Right lobe of liver (tissue), 6 donors: ENCODE results near the gene ADH7. TPM values are rescaled to one million over a fixed set of nuclear protein-coding genes. Genes with fewer than 3 reads are reported as not detected.

Experiments used
- ATAC-seq, 4 donors: fragments of 200-7000 bp; cut with Tn5 transposase; one replicate each; pipeline ENCODE4 v1.9.1; 2020; ENCODE audit warnings: mild to moderate bottlenecking in 4 of 4, moderate library complexity in 4 of 4
- DNase-seq, 3 donors: peaks; one replicate each; pipeline ENCODE4 v3.0.0-alpha.2; 2020
- H3K27ac ChIP-seq, 3 donors: fragments of 200-600 bp; one replicate each; pipeline ENCODE4 v1.8.0; 2022
- H3K27me3 ChIP-seq, 2 donors: fragments of 200-600 bp; one replicate each; pipeline ENCODE4 v1.8.0; 2022
- H3K36me3 ChIP-seq, 4 donors: fragments of 200-600 bp; sonication (generic) in 1 of 4; one replicate each; pipeline versions ENCODE4 v1.5.1 to v1.8.0; 2017 to 2022; ENCODE audit warnings: control low read depth in 1 of 4
- H3K4me1 ChIP-seq, 4 donors: fragments of 200-600 bp; sonication (generic) in 1 of 4; one replicate each; pipeline versions ENCODE4 v1.5.1 to v1.8.0; 2017 to 2022; ENCODE audit warnings: control low read depth in 1 of 4
- H3K4me3 ChIP-seq, 3 donors: fragments of 200-600 bp; one replicate each; pipeline ENCODE4 v1.8.0; 2022
- H3K9me3 ChIP-seq, 4 donors: fragments of 200-600 bp; sonication (generic) in 1 of 4; one replicate each; pipeline versions ENCODE4 v1.5.1 to v1.8.0; 2017 to 2022; ENCODE audit warnings: control low read depth in 1 of 4
- POLR2A ChIP-seq: fragments of 450-650 bp; IDR thresholded peaks from one replicate; pipeline ENCODE4 v1.6.1; 2017; ENCODE audit warnings: antibody characterized with exemption, mild to moderate bottlenecking
- WGBS: methylation state at CpG from one replicate; pipeline ENCODE4 v1.1.6; 2018; ENCODE audit warnings: low coverage, low lambda C conversion rate; ENCODE audit not compliant: insufficient coverage; ENCODE audit errors: missing lambda C conversion rate; 5-methylcytosine and 5-hydroxymethylcytosine counted together
- intact Hi-C, 2 donors: fragments of 100-400 bp; cut with DNase I; formaldehyde crosslinking; loops; one replicate each; pipeline versions ENCODE4 v1.11.2 to v1.14.1; 2022
- total RNA-seq, 6 experiments: library from RNA; depleted of rRNA in 2 of 6; stranded (reverse); fragments of >200 nt in 2 of 6; fragmentation: NEBNext Ultra II Directional in 3 of 6; extraction: Animal tissue kit (Norgen Biotek cat#: 25700) in 3 of 6; gene quantifications; one replicate each; pipeline versions ENCODE4 v1.1.0 to v1.2.4, GENCODE V29; 2016 to 2023
- TF ChIP-seq, protein P1 (sequence below), 4 donors: fragments of 200-600 bp in 3 of 4; fragments of 450-650 bp in 1 of 4; IDR thresholded peaks; one replicate each; pipeline versions ENCODE4 v1.5.1 to v1.8.0; 2016 to 2022; ENCODE audit warnings: antibody characterized with exemption in 4 of 4, mild to moderate bottlenecking in 2 of 4
- donor health status: DM: no; HTN: yes; CAD: no.
- donor health status: DM: no; HTN: no; CAD: no.
- donor health status: DM: no; HTN: no; CAD: no.
- donor health status: DM: no; HTN: yes; CAD: no.
- donor health status: DM: no; HTN: yes; CAD: no.

ADH7 gene
- total RNA-seq, 6 experiments from 2014 or later: 0.42 TPM; not detected in 5

DNA sequence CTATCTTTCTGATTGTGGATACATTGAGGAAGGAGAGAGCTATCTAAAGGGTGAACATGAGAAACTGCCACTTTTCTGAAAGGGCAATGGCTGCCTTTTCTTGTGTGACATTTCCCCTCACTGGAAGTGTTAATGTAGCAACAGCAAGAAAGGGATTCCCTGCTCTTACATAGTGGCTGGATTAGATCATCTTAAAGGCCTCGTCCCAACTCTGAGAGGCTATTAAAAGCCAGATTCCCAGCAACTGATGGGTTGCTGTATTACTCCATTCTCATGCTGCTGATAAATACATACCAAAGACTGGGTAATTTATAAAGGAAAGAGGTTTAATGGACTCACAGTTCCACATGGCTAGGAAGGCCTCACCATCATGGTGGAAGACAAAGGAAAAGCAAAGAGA lies 33.7 kb upstream of the ADH7 start:
- Histone ChIP-seq H3K9me3 (no peaks in the 10 kb centered on the region), H3K27ac (no peak overlapping the region), H3K36me3 (no peaks in the 10 kb centered on the region), H3K4me3 (no peak overlapping the region), H3K27me3 (no peaks in the 10 kb centered on the region), H3K4me1 (no peaks in the 10 kb centered on the region)
- intact Hi-C loops: no loop called here
- 80% methylated on average over 1 of the region's 1 CpG for WGBS
- ATAC-seq (no peak), DNase-seq (no peak)
- no peak for TF ChIP-seq POLR2A
- TF ChIP-seq, protein P1, sequence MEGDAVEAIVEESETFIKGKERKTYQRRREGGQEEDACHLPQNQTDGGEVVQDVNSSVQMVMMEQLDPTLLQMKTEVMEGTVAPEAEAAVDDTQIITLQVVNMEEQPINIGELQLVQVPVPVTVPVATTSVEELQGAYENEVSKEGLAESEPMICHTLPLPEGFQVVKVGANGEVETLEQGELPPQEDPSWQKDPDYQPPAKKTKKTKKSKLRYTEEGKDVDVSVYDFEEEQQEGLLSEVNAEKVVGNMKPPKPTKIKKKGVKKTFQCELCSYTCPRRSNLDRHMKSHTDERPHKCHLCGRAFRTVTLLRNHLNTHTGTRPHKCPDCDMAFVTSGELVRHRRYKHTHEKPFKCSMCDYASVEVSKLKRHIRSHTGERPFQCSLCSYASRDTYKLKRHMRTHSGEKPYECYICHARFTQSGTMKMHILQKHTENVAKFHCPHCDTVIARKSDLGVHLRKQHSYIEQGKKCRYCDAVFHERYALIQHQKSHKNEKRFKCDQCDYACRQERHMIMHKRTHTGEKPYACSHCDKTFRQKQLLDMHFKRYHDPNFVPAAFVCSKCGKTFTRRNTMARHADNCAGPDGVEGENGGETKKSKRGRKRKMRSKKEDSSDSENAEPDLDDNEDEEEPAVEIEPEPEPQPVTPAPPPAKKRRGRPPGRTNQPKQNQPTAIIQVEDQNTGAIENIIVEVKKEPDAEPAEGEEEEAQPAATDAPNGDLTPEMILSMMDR (IDR thresholded peaks at IDR 0.05): no peak

DNA sequence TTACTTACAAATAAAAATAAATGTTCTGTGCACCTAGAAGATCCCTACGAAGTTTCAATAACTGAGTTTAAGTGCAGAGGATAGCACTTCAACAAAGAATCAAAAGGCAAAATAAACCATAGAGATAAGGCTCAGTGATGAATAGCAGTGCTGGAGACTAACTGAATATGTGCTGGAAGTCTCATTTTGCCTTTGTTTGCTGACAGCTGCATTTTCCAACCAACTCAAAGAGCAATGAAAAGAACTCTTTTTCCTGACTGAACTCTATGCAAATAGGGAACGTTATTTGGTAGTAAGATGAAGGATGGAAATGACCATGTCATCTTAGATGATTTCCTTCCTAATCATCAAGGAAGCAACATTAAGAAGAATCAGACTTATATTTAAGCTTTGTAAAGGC lies 32.7 kb upstream of the ADH7 start:
- no peak for DNase-seq
- H3K27ac ChIP-seq: no peak overlapping the region
- no peaks in the 10 kb centered on the region for H3K27me3 ChIP-seq
- no peaks in the 10 kb centered on the region for H3K9me3 ChIP-seq
- H3K4me1 ChIP-seq: no peaks in the 10 kb centered on the region
- ATAC-seq: no peak
- no peak overlapping the region for H3K4me3 ChIP-seq
- intact Hi-C loops: no loop called here
- no peaks in the 10 kb centered on the region for H3K36me3 ChIP-seq
- TF ChIP-seq, protein P1 (IDR thresholded peaks at IDR 0.05): no peak
- TF ChIP-seq POLR2A: no peak
- 51% methylated on average over 2 of the region's 2 CpGs for WGBS

DNA sequence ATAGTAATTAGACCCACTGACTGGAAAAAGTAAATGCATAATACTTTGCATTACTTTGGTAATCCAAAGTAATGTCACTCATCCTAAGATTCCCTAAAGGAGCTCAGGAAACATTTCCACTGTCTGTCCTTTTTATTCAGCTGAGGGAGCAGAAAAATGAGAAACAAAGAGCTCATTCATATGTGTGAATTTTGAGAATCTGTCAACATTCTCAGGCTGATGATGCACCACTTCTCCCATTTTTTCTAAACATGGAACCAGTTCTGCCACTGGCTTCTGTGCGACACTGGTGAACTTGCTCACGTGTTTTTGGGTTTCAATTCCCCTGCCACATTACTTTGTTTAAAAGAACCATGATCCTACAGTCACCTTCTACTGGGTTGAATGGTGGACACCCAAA lies 28.4 kb upstream of the ADH7 start:
- no peak overlapping the region for H3K27ac ChIP-seq
- DNase-seq (no peak), ATAC-seq (no peak)
- no peaks in the 10 kb centered on the region for H3K36me3 ChIP-seq
- 75% methylated on average over 2 of the region's 2 CpGs for WGBS
- H3K4me3 ChIP-seq: no peak overlapping the region
- no peaks in the 10 kb centered on the region for H3K9me3 ChIP-seq
- H3K27me3 ChIP-seq: no peaks in the 10 kb centered on the region
- H3K4me1 ChIP-seq: peaks cover 0 to 32% (median 13%) of the 10 kb centered on the region in 4 donors
- TF ChIP-seq, protein P1 (IDR thresholded peaks at IDR 0.05): no peak
- TF ChIP-seq POLR2A: no peak
- intact Hi-C loops: no loop called here

DNA sequence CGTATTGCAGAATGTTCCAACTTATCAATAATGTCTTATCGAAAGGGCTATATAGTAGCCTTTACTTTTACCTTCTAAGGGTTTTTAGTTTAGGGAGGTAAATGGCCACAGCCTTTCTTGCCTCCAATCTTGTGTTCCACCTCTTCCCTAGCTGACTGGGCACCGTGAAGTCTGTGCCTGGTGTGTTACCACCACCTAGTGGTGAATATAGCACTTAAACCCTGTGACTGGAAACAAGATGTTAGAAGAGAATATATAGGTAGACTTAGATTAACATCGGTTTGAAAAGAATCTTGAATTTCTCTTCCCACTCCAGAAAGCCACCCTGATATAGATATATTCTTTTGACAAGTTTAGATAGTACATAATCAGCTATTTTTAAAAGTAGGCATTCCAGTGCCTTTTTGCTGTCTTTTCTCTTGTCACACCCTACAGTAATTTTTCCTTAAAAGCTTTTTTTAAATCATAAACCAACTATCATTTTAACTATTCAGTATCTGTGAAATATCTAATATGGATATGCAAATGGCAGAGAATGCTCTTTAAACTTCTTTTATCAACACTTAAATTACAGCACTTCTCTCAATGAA lies 27.8 kb upstream of the ADH7 start:
- Histone ChIP-seq H3K27ac (peak overlapping the region in 1 of 3 donors; percentile 84), H3K4me1 (peaks cover 0 to 35% (median 13%) of the 10 kb centered on the region in 4 donors), H3K36me3 (no peaks in the 10 kb centered on the region), H3K27me3 (no peaks in the 10 kb centered on the region), H3K4me3 (no peak overlapping the region), H3K9me3 (no peaks in the 10 kb centered on the region)
- peak; percentile 35 to 68 (median 57) for DNase-seq
- TF ChIP-seq POLR2A: no peak
- TF ChIP-seq, protein P1 (IDR thresholded peaks at IDR 0.05): peak; percentile 86 to 94 (median 86)
- 19% methylated on average over 4 of the region's 4 CpGs for WGBS
- ATAC-seq: peak; percentile 74 to 89 (median 82)
- intact Hi-C loops: no loop called here
